ENCODE data around the gene TEX51. TPM values are rescaled to one million over a fixed set of nuclear protein-coding genes. Genes with fewer than 3 reads are reported as not detected.

TEX51 gene
- total RNA-seq, 1 experiment from 2014 or later: not detected

DNA sequence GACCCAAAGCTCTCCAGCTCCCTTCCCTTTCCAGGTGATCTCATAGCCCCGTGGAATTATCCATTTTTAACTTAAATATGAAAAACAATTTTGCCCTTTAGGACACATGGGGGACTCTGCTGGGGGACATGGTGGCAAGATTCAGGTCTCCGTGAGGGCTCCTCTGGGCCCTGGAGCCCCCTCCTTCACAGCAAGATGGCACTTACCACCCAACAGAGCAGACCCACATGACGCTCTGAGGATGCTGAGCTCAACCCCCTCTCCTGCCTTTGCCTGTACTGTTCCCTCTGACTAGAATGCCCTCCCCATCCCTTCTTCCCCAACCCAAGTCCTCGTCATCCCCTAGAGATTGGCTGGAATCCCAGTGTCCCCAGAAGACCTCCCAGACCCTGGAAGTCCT lies 17.2 kb downstream of the TEX51 start:
- Histone ChIP-seq H3K27me3 (no peaks in the 10 kb centered on the region; the same call in 1 of the 2 replicates), H3K4me3 (no peak overlapping the region), H3K36me3 (no peaks in the 10 kb centered on the region), H3K9me3 (no peaks in the 10 kb centered on the region)
- DNase-seq: no peak

DNA sequence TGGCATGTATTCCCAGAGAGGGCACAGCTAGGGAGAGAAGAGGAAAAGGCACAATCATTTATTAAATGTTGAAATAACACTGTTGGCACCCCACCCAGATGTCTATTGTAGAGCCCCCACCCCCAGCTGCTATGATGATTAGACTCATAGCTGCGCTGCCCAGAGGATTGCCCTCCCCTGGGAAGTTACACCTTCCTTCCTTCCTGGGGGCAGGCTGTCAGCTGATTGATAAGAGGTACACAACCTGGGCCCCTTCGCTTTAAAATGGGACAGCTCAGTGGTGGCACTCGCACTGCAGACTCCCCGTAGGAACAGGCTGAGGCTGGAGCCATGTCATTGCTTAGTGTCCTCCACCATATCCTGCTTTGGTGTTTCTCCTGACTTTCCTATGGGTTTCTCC lies 18.1 kb downstream of the TEX51 start:
- Histone ChIP-seq H3K36me3 (no peaks in the 10 kb centered on the region), H3K9me3 (no peaks in the 10 kb centered on the region), H3K27me3 (no peaks in the 10 kb centered on the region; the same call in 1 of the 2 replicates), H3K4me3 (no peak overlapping the region)
- DNase-seq: no peak

DNA sequence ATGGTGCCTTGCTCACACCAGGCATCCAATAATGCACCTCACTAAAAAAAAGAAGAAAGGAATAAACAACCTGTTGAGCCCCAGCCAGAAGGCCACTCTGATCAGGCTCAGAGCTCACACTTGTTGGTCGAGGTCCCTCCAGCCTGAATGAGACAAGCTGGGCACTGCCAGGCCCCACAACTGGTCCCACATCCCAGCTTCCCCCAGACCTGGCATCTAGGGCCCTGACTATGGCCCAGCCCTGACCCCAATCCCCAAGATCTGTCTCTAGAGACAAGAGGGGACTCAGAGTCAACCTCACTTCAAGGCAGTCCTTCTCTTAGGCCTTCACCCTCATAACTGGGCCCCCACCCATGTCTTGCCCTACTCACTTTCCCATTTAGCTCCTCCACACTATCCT lies 22.4 kb downstream of the TEX51 start:
- Histone ChIP-seq H3K9me3 (no peaks in the 10 kb centered on the region), H3K27me3 (no peaks in the 10 kb centered on the region; the same call in 1 of the 2 replicates), H3K36me3 (no peaks in the 10 kb centered on the region), H3K4me3 (no peak overlapping the region)
- DNase-seq: no peak

GRCh38 chr2:126930970-126931590 lies 32.4 kb downstream of the TEX51 start:
- no peaks in the 10 kb centered on the region for H3K9me3 ChIP-seq
- no peak for DNase-seq
- no peaks in the 10 kb centered on the region for H3K27me3 ChIP-seq
- no peaks in the 10 kb centered on the region for H3K36me3 ChIP-seq
- H3K4me3 ChIP-seq: no peak overlapping the region

DNA sequence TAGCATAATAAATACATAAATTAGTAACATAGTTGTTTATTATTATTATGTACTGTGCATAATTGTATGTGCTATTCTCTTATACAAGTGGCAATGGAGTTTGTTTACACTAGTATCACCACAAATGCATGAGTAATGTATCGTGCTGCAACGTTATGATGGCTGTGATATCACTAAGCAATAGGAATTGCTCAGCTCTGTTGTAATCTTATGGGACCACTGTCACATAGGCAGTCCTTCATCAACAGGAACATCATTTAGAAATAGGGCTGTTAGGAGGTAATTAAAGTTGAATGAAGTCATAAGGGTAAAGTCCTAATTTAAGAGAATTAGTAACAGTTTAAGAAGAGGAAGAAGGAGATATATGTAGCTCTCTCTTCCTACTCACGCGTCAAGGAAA lies 33.8 kb downstream of the TEX51 start:
- Histone ChIP-seq H3K9me3 (no peaks in the 10 kb centered on the region), H3K27me3 (no peaks in the 10 kb centered on the region), H3K36me3 (no peaks in the 10 kb centered on the region), H3K4me3 (no peak overlapping the region)
- DNase-seq: no peak

- DNase-seq: no peak
- H3K27me3 ChIP-seq: no peaks in the 10 kb centered on the region
- H3K4me3 ChIP-seq: no peak overlapping the region
- H3K36me3 ChIP-seq: no peaks in the 10 kb centered on the region
- no peaks in the 10 kb centered on the region for H3K9me3 ChIP-seq
These were observed 34.4 kb downstream of the TEX51 start for GRCh38 chr2:126932966-126933710.

- DNase-seq: no peak
- H3K9me3 ChIP-seq: no peaks in the 10 kb centered on the region
- no peak overlapping the region for H3K4me3 ChIP-seq
- H3K36me3 ChIP-seq: no peaks in the 10 kb centered on the region
- H3K27me3 ChIP-seq: no peaks in the 10 kb centered on the region
These were observed 35.0 kb downstream of the TEX51 start for GRCh38 chr2:126933711-126934091.

DNA sequence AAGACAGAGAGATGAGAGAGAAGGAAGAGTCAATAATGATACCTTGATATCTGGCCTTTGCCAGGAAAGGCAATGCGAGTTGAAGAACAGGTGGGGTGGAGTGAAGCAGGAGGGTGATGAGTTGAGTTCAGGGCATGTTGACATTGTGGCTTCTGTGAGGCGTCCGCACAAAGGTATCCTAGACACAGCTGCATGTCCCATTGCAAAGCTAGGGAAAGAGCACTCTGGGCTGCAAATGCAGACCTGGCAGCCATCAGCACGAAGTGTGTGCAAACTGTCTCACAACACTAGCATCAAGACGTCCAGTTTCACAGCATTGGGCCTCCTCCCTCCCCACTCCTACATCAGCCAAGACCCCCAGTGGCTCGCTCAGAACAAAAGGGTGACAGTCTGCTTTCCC lies 36.1 kb downstream of the TEX51 start:
- H3K9me3 ChIP-seq: no peaks in the 10 kb centered on the region

GRCh38 chr2:126935774-126936173 lies 37.1 kb downstream of the TEX51 start:
- no peak for DNase-seq
- Histone ChIP-seq H3K4me3 (no peak overlapping the region), H3K36me3 (no peaks in the 10 kb centered on the region), H3K9me3 (no peaks in the 10 kb centered on the region), H3K27me3 (no peaks in the 10 kb centered on the region)

More for the DNA sequence above, 36.1 kb downstream of the TEX51 start:
- Histone ChIP-seq H3K27me3 (no peaks in the 10 kb centered on the region), H3K36me3 (no peaks in the 10 kb centered on the region), H3K4me3 (no peak overlapping the region)
- no peak for DNase-seq

DNA sequence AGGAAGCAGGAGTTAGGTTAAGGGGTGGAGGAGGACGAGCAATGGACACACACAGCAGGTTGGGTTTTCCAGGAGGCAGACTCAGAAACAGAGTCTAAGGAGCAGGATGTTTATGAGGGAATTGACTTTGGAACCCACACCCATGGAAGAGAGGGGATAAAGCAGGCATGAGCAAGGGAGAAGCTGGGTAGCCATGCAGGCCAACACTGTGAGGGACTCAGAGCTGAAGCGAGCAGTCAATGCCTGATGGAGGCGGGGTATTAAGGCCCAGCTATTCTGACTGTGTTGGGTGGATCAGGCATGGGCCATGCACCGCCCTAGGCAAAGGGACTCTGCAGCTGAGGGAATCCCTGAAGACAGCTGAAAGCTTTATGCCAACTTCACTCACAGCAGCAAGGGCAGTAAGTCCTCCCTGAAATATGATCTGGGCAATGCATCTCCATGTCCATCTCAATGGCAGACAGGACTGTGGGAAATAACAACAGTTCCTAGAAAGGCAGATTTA lies 37.6 kb downstream of the TEX51 start:
- no peaks in the 10 kb centered on the region for H3K27me3 ChIP-seq
- DNase-seq: no peak
- H3K9me3 ChIP-seq: no peaks in the 10 kb centered on the region
- no peaks in the 10 kb centered on the region for H3K36me3 ChIP-seq
- no peak overlapping the region for H3K4me3 ChIP-seq

DNA sequence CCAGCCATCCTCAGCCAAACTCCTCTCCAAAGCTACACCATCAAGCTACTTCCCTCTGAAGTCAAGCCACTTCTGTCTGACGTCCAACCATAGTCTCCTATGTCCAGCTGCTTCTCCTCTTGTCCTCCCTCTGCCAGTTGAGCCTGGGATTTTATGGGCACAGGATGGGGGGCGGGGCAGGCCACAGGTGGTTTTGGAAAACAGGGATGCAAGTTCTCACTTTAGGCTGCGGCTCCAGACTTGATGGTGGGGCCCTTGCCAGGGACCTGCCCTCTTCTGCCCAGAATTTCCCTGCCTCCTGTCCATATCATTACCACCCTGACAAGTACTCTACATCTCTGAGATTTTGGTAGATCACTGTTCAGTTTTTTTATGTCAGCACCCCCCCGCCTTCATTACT lies 41.6 kb downstream of the TEX51 start:
- H3K9me3 ChIP-seq: peaks cover 15% of the 10 kb centered on the region
- DNase-seq: no peak
- H3K36me3 ChIP-seq: no peaks in the 10 kb centered on the region
- H3K27me3 ChIP-seq: no peaks in the 10 kb centered on the region
- H3K4me3 ChIP-seq: no peak overlapping the region

- H3K9me3 ChIP-seq: peaks cover 15% of the 10 kb centered on the region
- DNase-seq: no peak
- no peak overlapping the region for H3K4me3 ChIP-seq
- H3K36me3 ChIP-seq: no peaks in the 10 kb centered on the region
- H3K27me3 ChIP-seq: no peaks in the 10 kb centered on the region
These were observed 43.9 kb downstream of the TEX51 start for GRCh38 chr2:126942427-126943203.

GRCh38 chr2:126943612-126944348 lies 45.1 kb downstream of the TEX51 start:
- H3K27me3 ChIP-seq: no peaks in the 10 kb centered on the region
- no peak overlapping the region for H3K4me3 ChIP-seq
- H3K9me3 ChIP-seq: peaks cover 15% of the 10 kb centered on the region
- H3K36me3 ChIP-seq: no peaks in the 10 kb centered on the region
- DNase-seq: no peak

- H3K27me3 ChIP-seq: no peaks in the 10 kb centered on the region
- DNase-seq: no peak
These were observed 46.4 kb downstream of the TEX51 start for GRCh38 chr2:126945118-126945517.

GRCh38 chr2:126946318-126947102 lies 47.8 kb downstream of the TEX51 start:
- Histone ChIP-seq H3K4me3 (no peak overlapping the region), H3K27me3 (no peaks in the 10 kb centered on the region), H3K9me3 (peaks cover 15% of the 10 kb centered on the region), H3K36me3 (no peaks in the 10 kb centered on the region)
- no peak for DNase-seq

More at GRCh38 chr2:126945118-126945517, 46.4 kb downstream of the TEX51 start:
- Histone ChIP-seq H3K4me3 (no peak overlapping the region), H3K36me3 (no peaks in the 10 kb centered on the region), H3K9me3 (peaks cover 15% of the 10 kb centered on the region)

DNA sequence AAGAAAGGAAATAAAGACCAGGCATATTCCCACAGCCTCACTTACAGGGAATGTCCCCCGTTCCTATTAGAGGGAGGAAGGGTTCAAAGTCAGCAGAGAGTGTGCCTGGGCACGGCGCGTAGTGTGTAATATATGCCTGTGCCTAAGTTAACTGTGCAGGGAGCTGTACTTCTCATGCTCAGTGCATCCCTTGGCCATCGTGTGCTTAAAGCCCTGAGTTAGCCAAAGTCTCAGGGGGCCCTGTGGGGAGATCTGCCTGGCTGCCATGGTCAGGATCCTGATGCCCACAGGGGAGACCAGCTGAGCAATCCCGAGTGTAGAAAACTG lies 48.4 kb downstream of the TEX51 start:
- H3K9me3 ChIP-seq: peaks cover 15% of the 10 kb centered on the region
- H3K36me3 ChIP-seq: no peaks in the 10 kb centered on the region
- H3K4me3 ChIP-seq: no peak overlapping the region
- H3K27me3 ChIP-seq: no peaks in the 10 kb centered on the region
- no peak for DNase-seq

Measured in MG63 (cell line).